G401.6 (cell line): ENCODE results near the gene CCDC158.
"Not testable (repeated sequence)": the region's sequence is repeated elsewhere in the genome, so short reads cannot be mapped to it uniquely, and the experiment has no call there.

Source experiments
- FAIRE-seq: peaks from 2 replicates; lab custom pipeline; 2012; peaks lifted over from hg19 to GRCh38; lab: Jason Lieb, UNC

Gene CCDC158

GRCh38 chr4:76309939-76310550 is 110.9 kb downstream of the CCDC158 start:
- FAIRE-seq, result no peak

GRCh38 chr4:76308548-76308947 is 112.4 kb downstream of the CCDC158 start:
- no peak for FAIRE-seq

GRCh38 chr4:76307660-76308014 is 113.3 kb downstream of the CCDC158 start:
- FAIRE-seq, result no peak

GRCh38 chr4:76306882-76307659 is 113.9 kb downstream of the CCDC158 start:
- no peak for FAIRE-seq

- no peak for FAIRE-seq
Observed at GRCh38 chr4:76305971-76306881, 114.7 kb downstream of the CCDC158 start, which contains the start of gene STBD1. TSS of gene STBD1 (plus strand) at chr4:76306733. CDS start at chr4:76306770, 37 bp downstream.

GRCh38 chr4:76305033-76305687 is 115.8 kb downstream of the CCDC158 start:
- FAIRE-seq, result no peak

- no peak for FAIRE-seq
Observed at GRCh38 chr4:76302826-76303438, 118.0 kb downstream of the CCDC158 start.

- no peak for FAIRE-seq
Observed at GRCh38 chr4:76301775-76302162, 119.2 kb downstream of the CCDC158 start.

GRCh38 chr4:76301068-76301774 is 119.7 kb downstream of the CCDC158 start:
- no peak for FAIRE-seq

GRCh38 chr4:76300012-76300411 is 120.9 kb downstream of the CCDC158 start:
- FAIRE-seq, result no peak

- FAIRE-seq, result no peak
Observed at GRCh38 chr4:76298227-76298626, 122.7 kb downstream of the CCDC158 start.

GRCh38 chr4:76296286-76296820 is 124.6 kb downstream of the CCDC158 start:
- no peak for FAIRE-seq

GRCh38 chr4:76293772-76294171 is 127.2 kb downstream of the CCDC158 start:
- FAIRE-seq, result no peak

- FAIRE-seq, result no peak
Observed at GRCh38 chr4:76292730-76293129, 128.2 kb downstream of the CCDC158 start.

GRCh38 chr4:76287811-76288210 is 133.1 kb downstream of the CCDC158 start:
- not testable (repeated sequence) for FAIRE-seq

GRCh38 chr4:76283900-76284299 is 137.0 kb downstream of the CCDC158 start:
- FAIRE-seq, result no peak

- FAIRE-seq, result no peak
Observed at GRCh38 chr4:76282941-76283689, 137.8 kb downstream of the CCDC158 start.

- not testable (repeated sequence) for FAIRE-seq
Observed at GRCh38 chr4:76281594-76281993, 139.3 kb downstream of the CCDC158 start.

- no peak for FAIRE-seq
Observed at GRCh38 chr4:76280488-76281441, 140.2 kb downstream of the CCDC158 start.
